K562 (cell line): ENCODE data around the gene VPS37B. TPM values are rescaled to one million over a fixed set of nuclear protein-coding genes. Genes with fewer than 3 reads are reported as not detected.

Source experiments
- ATAC-seq: fragments of 200-7000 bp; cut with Tn5 transposase; 3 replicates; pipeline ENCODE4 v1.9.1; 2020; ENCODE audit warnings: moderate library complexity
- BruUV-seq: library from RNA; stranded (reverse); fragments of 400-500 nt; replicated peaks from 2 replicates; lab custom pipeline; 2021; lab: Mats Ljungman, UMichigan
- CTCF ChIA-PET: fragments of 300-600 bp; formaldehyde crosslinking; extraction: SDS; loops from one replicate; lab custom pipeline; 2021; ENCODE audit warnings: low intra/inter-chr PET ratio; lab: Yijun Ruan, JAX
- POLR2A ChIA-PET: fragments of 300-600, 350-650 bp; sonication (Branson Sonifier 250); formaldehyde crosslinking; extraction: SDS; loops from one replicate; lab custom pipeline; 2021; ENCODE audit warnings: antibody characterized with exemption, inconsistent platforms; lab: Yijun Ruan, JAX
- DNase-seq, 4 experiments: peaks; one replicate each; pipeline versions ENCODE4 v3.0.0 to v3.0.0-alpha.2; 2011 to 2018; ENCODE audit warnings: low spot score in 3 of 4, mixed read lengths in 3 of 4; ENCODE audit errors: extremely low read depth in 1 of 4
- FAIRE-seq: peaks from 2 replicates; lab custom pipeline; 2011; peaks lifted over from hg19 to GRCh38; lab: Jason Lieb, UNC
- H2AFZ ChIP-seq: 2 replicates; pipeline ENCODE4 v1.6.0; 2011; ENCODE audit warnings: low read depth, low read length, control low read depth, inconsistent platforms
- H3K27ac ChIP-seq: fragments of 200-600 bp; 3 replicates; pipeline ENCODE4 v1.8.0; 2011; ENCODE audit warnings: low read depth, mild to moderate bottlenecking, control low read depth, inconsistent platforms, low read length, moderate library complexity, mixed read lengths; ENCODE audit errors: extremely low read depth
- H3K27me3 ChIP-seq, 2 experiments: fragments of 300-600 bp in 1 of 2; 2 replicates in 1 of 2; 3 replicates in 1 of 2; pipeline versions ENCODE4 v1.6.0 to v1.8.0; 2011; ENCODE audit warnings: inconsistent platforms in 2 of 2, low read length in 2 of 2, mild to moderate bottlenecking in 1 of 2, mixed read lengths in 1 of 2, moderate library complexity in 1 of 2; ENCODE audit not compliant: control insufficient read depth in 2 of 2, insufficient read depth in 2 of 2
- H3K36me3 ChIP-seq: fragments of 300-600 bp; 3 replicates; pipeline ENCODE4 v1.8.0; 2011; ENCODE audit warnings: mild to moderate bottlenecking, low read length, inconsistent platforms; ENCODE audit not compliant: control insufficient read depth, insufficient read depth
- H3K4me1 ChIP-seq, 2 experiments: fragments of 200-600 bp in 1 of 2; replicated peaks in 1 of 2; 2 replicates in 1 of 2; 3 replicates in 1 of 2; pipeline versions ENCODE4 v1.5.1 to v1.8.0; 2011; ENCODE audit warnings: inconsistent platforms in 2 of 2, low read length in 2 of 2, mild to moderate bottlenecking in 1 of 2, mixed read lengths in 1 of 2, moderate library complexity in 1 of 2; ENCODE audit not compliant: control insufficient read depth in 2 of 2, insufficient read depth in 2 of 2
- H3K4me2 ChIP-seq: 2 replicates; pipeline ENCODE4 v1.6.1; 2011; ENCODE audit warnings: low read length, control low read depth, inconsistent platforms, mixed read lengths; ENCODE audit not compliant: insufficient read depth
- H3K4me3 ChIP-seq: fragments of 200-600 bp; sonication (generic), shearing (Covaris generic); 2 replicates; pipeline ENCODE4 v1.5.1; 2016; ENCODE audit warnings: control low read depth, inconsistent platforms
- H3K79me2 ChIP-seq: fragments of 200-600 bp; 3 replicates; pipeline ENCODE4 v1.8.0; 2011; ENCODE audit warnings: low read length, inconsistent platforms; ENCODE audit not compliant: control insufficient read depth, insufficient read depth
- H3K9ac ChIP-seq, 2 experiments: 2 replicates each; pipeline versions ENCODE4 v1.6.0 to v1.6.1; 2011; ENCODE audit warnings: low read depth in 2 of 2, low read length in 2 of 2, control low read depth in 1 of 2, inconsistent platforms in 1 of 2, mild to moderate bottlenecking in 1 of 2, mixed read lengths in 1 of 2; ENCODE audit not compliant: insufficient read depth in 1 of 2
- H3K9me1 ChIP-seq: one replicate; pipeline ENCODE4 v1.6.0; 2011; ENCODE audit warnings: inconsistent platforms, mild to moderate bottlenecking, low read length, moderate library complexity; ENCODE audit not compliant: control insufficient read depth, insufficient read depth
- H3K9me3 ChIP-seq: replicated peaks from 2 replicates; pipeline ENCODE4 v1.5.1; 2011; ENCODE audit warnings: low read depth, low read length, inconsistent platforms; ENCODE audit not compliant: control insufficient read depth, insufficient read depth
- H4K20me1 ChIP-seq: replicated peaks from 2 replicates; pipeline ENCODE4 v1.6.1; 2011; ENCODE audit warnings: low read length, inconsistent platforms, mixed read lengths; ENCODE audit not compliant: control insufficient read depth, insufficient read depth
- KLF13 ChIP-seq: fragments of 450-650 bp; IDR thresholded peaks from 2 replicates; pipeline ENCODE4 v1.6.1; 2016; ENCODE audit warnings: missing genetic modification characterization, low read depth, mild to moderate bottlenecking, missing compliant biosample characterization, moderate library complexity, borderline replicate concordance
- NBN ChIP-seq: fragments of 450-650 bp; IDR thresholded peaks from 2 replicates; pipeline ENCODE4 v1.6.1; 2016; ENCODE audit warnings: low read depth, mild to moderate bottlenecking
- POLR2A ChIP-seq: fragments of 450-650 bp; conservative IDR thresholded peaks from 2 replicates; pipeline ENCODE4 v1.6.1; 2016
- POLR2B ChIP-seq: fragments of 450-650 bp; IDR thresholded peaks from 2 replicates; pipeline ENCODE4 v1.6.1; 2018; ENCODE audit warnings: low read depth; ENCODE audit not compliant: partially characterized antibody
- SUPT5H ChIP-seq: fragments of 450-650 bp; IDR thresholded peaks from 2 replicates; pipeline ENCODE4 v1.6.1; 2016
- TRIM25 ChIP-seq: fragments of 450-650 bp; IDR thresholded peaks from 2 replicates; pipeline ENCODE4 v1.7.0; 2016; ENCODE audit warnings: borderline replicate concordance
- ZBED1 ChIP-seq: IDR thresholded peaks from 2 replicates; pipeline ENCODE4 v1.6.1; 2014
- ZNF282 ChIP-seq: sonication (generic); formaldehyde crosslinking; IDR thresholded peaks from 2 replicates; pipeline ENCODE4 v1.8.1; 2023; ENCODE audit warnings: missing genetic modification reagents
- WGBS: fragments of 100-300 bp; shearing (Covaris generic); methylation state at CpG from one replicate; pipeline ENCODE4 v1.1.6; 2016; ENCODE audit warnings: low coverage, mixed read lengths; ENCODE audit not compliant: insufficient coverage; ENCODE audit errors: missing lambda C conversion rate; 5-methylcytosine and 5-hydroxymethylcytosine counted together
- in situ Hi-C: fragments of 300-500 bp; cut with MboI; formaldehyde crosslinking; loops from 4 replicates; pipeline ENCODE4 v1.15.0; 2018; ENCODE audit warnings: inconsistent platforms, mixed read lengths
- intact Hi-C: fragments of 100-400 bp; cut with micrococcal nuclease; formaldehyde crosslinking; loops from 2 replicates; pipeline ENCODE4 v1.14.2; 2022
- polyA plus RNA-seq, 8 experiments: library from polyadenylated mRNA; depleted of rRNA in 4 of 8; stranded (reverse) in 5 of 8; unstranded in 3 of 8; fragments of >200 nt; fragmentation: Nextera tagmentation in 2 of 8; fragmentation: Illumina TruSeq in 1 of 8; extraction: Ambion mirVana in 2 of 8; extraction: Trizol in 1 of 8; gene quantifications; 2 replicates each; pipeline versions ENCODE4 v1.2.1 to v1.2.3, GENCODE V29; 2011 to 2014; ENCODE audit warnings: inconsistent platforms in 1 of 8, missing spikeins in 1 of 8
- total RNA-seq, 7 experiments: library from RNA; depleted of rRNA in 6 of 7; stranded (reverse); fragments of >200 nt in 6 of 7; fragmentation: Illumina TruSeq in 2 of 7; extraction: Trizol in 2 of 7; gene quantifications; 2 replicates each; pipeline versions ENCODE4 v1.2.1 to v1.2.3, GENCODE V29; 2011 to 2021; ENCODE audit warnings: low replicate concordance in 1 of 7
- TF ChIP-seq, protein P1 (sequence below): fragments of 450-650 bp; formaldehyde crosslinking; conservative IDR thresholded peaks from 2 replicates; pipeline ENCODE4 v1.4.0; 2022; ENCODE audit warnings: mild to moderate bottlenecking, missing genetic modification characterization

The VPS37B gene
- total and polyA plus RNA-seq, 9 of the 15 experiments (the other 6 are each of a cell fraction or from before 2014, with no cell fraction given): 0.28 to 37.4 (median 17.9) TPM

DNA sequence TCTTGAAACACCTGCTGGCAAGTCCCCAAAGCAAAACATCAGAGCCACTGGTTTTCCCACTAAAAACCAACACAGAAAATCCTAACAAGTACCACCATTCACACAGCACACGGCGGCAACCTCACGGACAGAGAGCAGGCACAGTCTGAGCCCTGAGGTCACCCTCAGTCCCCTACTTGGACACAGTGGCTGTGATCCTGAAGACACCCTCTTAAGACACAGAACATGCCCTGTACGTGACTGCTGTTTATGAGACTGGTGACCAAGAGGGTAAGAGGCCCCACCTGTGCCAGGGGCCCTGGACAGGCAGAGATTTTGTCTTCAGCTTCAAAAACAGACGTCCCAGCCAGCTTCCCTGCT is 31.1 kb downstream of the VPS37B start:
- CTCF ChIA-PET: no interaction called here
- Histone ChIP-seq H4K20me1 (peaks cover 9% of the 10 kb centered on the region), H2AFZ (no peak overlapping the region), H3K4me3 (no peak overlapping the region), H3K27ac (no peak overlapping the region), H3K4me2 (no peak overlapping the region), H3K9me1 (no peaks in the 10 kb centered on the region), H3K36me3 (peaks cover 65% of the 10 kb centered on the region), H3K9me3 (no peaks in the 10 kb centered on the region), H3K79me2 (no peaks in the 10 kb centered on the region), H3K9ac (no peak overlapping the region), H3K27me3 (no peaks in the 10 kb centered on the region), H3K4me1 (peaks cover 0 to 61% of the 10 kb centered on the region in 2 experiments; a peak in 2 of 5 replicates)
- POLR2A ChIA-PET: interaction anchor here (0.6 to 2.2 kb wide), 9 partner anchors 9 to 654 kb away, joined by 3 to 8 read pairs (median 4); no protein-coding TSS in a partner anchor
- BruUV-seq: no TSS peak
- ATAC-seq (no peak), DNase-seq (no peak), FAIRE-seq (peak; percentile 57)
- in situ Hi-C loops: no loop called here
- WGBS: 87% methylated on average over 5 of the region's 5 CpGs
- peak; percentile 5 for TF ChIP-seq POLR2B
- TF ChIP-seq ZNF282 (CRISPR knock-in tag): no peak
- no peak for TF ChIP-seq NBN
- TF ChIP-seq, protein P1, sequence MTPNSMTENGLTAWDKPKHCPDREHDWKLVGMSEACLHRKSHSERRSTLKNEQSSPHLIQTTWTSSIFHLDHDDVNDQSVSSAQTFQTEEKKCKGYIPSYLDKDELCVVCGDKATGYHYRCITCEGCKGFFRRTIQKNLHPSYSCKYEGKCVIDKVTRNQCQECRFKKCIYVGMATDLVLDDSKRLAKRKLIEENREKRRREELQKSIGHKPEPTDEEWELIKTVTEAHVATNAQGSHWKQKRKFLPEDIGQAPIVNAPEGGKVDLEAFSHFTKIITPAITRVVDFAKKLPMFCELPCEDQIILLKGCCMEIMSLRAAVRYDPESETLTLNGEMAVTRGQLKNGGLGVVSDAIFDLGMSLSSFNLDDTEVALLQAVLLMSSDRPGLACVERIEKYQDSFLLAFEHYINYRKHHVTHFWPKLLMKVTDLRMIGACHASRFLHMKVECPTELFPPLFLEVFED: 0 out of 2 replicates have a peak, but pooled peaks have one; percentile 25
- peak; percentile 13; the same call in 1 of the 2 replicates for TF ChIP-seq SUPT5H
- no peak for TF ChIP-seq KLF13 (tag)
- TF ChIP-seq POLR2A: 0 out of 2 replicates have a peak, but pooled peaks have one; percentile 18
- TF ChIP-seq ZBED1: no peak
- TF ChIP-seq TRIM25: no peak
- intact Hi-C loops: loop anchor here (5.0 kb wide), 2 partner anchors 228 to 372 kb away; no protein-coding TSS in a partner anchor
